Ovary (tissue), 9 donors: ENCODE results near the gene TIMM17B. TPM values are rescaled to one million over a fixed set of nuclear protein-coding genes. Genes with fewer than 3 reads are reported as not detected.

Source experiments
- DNase-seq, 5 donors: peaks; one replicate each; pipeline ENCODE4 v3.0.0-alpha.2; 2019 to 2020
- H3K27ac ChIP-seq, 2 donors: fragments of 200-600 bp; one replicate each; pipeline versions ENCODE4 v1.5.1 to v1.8.0; 2019 to 2022
- H3K27me3 ChIP-seq: fragments of 200-600 bp; one replicate; pipeline ENCODE4 v1.8.0; 2022
- H3K36me3 ChIP-seq: fragments of 200-600 bp; sonication (generic); one replicate; pipeline ENCODE4 v1.5.1; 2019
- H3K4me1 ChIP-seq: one replicate; pipeline ENCODE4 v1.8.1; 2013; ENCODE audit warnings: mild to moderate bottlenecking, moderate library complexity; ENCODE audit not compliant: insufficient read depth
- H3K4me3 ChIP-seq: fragments of 200-600 bp; sonication (generic); one replicate; pipeline ENCODE4 v1.5.1; 2017
- H3K9me3 ChIP-seq, 2 donors: fragments of 200-600 bp in 1 of 2; sonication (generic) in 1 of 2; one replicate each; pipeline versions ENCODE4 v1.5.1 to v1.8.1; 2013 to 2019; ENCODE audit warnings: mild to moderate bottlenecking in 1 of 2, moderate library complexity in 1 of 2
- EP300 ChIP-seq: sonication (generic); formaldehyde crosslinking; IDR thresholded peaks from one replicate; pipeline ENCODE4 v1.6.1; 2017; ENCODE audit warnings: antibody characterized with exemption
- POLR2A ChIP-seq: fragments of 450-650 bp; IDR thresholded peaks from one replicate; pipeline ENCODE4 v1.6.1; 2017; ENCODE audit warnings: antibody characterized with exemption, mild to moderate bottlenecking, moderate library complexity
- WGBS, 3 donors: extraction: QIAGEN DNeasy Blood & Tissue Kit in 1 of 3; methylation state at CpG; one replicate each; pipeline versions ENCODE4 v1.1.5 to v1.1.7; 2013 to 2017; 5-methylcytosine and 5-hydroxymethylcytosine counted together
- intact Hi-C, 4 donors: fragments of 100-400 bp; cut with DNase I; formaldehyde crosslinking; loops; one replicate each; pipeline versions ENCODE4 v1.11.0 to v1.15.1; 2022 to 2023
- polyA plus RNA-seq, 2 donors: library from polyadenylated mRNA; stranded (reverse); fragments of 200-250 nt in 1 of 2; fragments of 350-450 nt in 1 of 2; fragmentation: Illumina TruSeq in 1 of 2; extraction: RNeasy Lipid Tissue Mini Kit (QIAGEN cat#74804) in 1 of 2; gene quantifications; one replicate each; pipeline ENCODE4 v1.2.3, GENCODE V29; 2013 to 2014
- total RNA-seq, 7 donors: library from RNA; depleted of rRNA in 2 of 7; stranded (reverse); fragments of >200 nt in 2 of 7; fragmentation: NEBNext Ultra II Directional in 3 of 7; extraction: Animal tissue kit (Norgen Biotek cat#: 25700) in 3 of 7; gene quantifications; one replicate each; pipeline versions ENCODE4 v1.1.0 to v1.2.4, GENCODE V29; 2016 to 2023
- TF ChIP-seq, protein P1 (sequence below), 3 donors: fragments of 450-650 bp in 2 of 3; fragments of 200-600 bp in 1 of 3; IDR thresholded peaks; one replicate each; pipeline versions ENCODE4 v1.5.1 to v1.8.0; 2016 to 2022; ENCODE audit warnings: antibody characterized with exemption in 3 of 3, mild to moderate bottlenecking in 1 of 3
- donor health status: DM: no; HTN: no; CAD: no; lungs with moderate emphysema.
- donor health status: DM: no; HTN: no; CAD: no.
- donor health status: Bipolar disorder and iron deficiency.
- donor health status: DM: yes; HTN: yes; CAD: no.
- donor health status: DM: no; HTN: no; CAD: no.
- donor health status: DM: yes; HTN: yes; CAD: no.

The TIMM17B gene
- total and polyA plus RNA-seq, 9 donors, result 7.2 to 43.9 (median 32.8) TPM

DNA sequence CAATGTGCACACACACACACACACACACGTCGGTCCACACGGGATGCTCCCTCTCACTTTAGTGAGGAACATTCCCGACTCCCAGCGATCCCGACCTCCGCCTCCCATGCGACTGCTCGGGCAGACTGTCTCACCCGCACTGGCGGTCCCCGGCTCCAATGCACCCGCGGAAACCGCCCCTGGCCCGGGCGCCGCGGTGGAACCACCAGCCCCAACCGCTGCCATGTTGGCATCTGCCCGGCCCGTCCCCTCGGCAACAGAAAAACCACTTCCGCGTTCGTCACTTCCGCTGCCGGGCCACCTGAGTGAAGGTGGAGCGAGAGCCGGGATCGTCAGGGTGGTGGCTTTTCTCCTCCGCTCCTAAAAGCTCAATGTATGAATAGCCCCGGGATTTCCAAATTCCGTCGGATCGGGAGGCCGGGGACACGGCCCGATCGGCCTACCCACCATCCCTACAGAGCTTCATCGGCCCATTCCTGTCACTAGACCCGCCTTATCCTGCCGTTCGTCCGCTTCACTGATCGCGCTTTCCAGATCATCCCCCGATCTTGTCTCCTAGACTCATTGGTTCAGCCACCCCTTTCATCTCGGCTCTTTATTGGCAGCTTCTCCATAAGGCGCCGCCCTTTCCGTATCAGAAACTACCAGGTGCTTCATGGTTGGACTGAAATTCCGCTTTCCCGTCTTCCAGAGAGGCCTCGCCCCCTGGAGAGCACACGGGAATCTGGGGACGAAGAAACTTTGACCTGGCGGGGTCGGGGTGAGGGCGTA is 14.0 kb upstream of the TIMM17B start, which contains the start of gene SLC35A2:
Gene SLC35A2, minus strand, starts transcription at position 235 of the 771 bp plus-strand sequence. Its CDS starts 10 bp downstream, at position 225.
- Histone ChIP-seq H3K27ac (no peak within 1 kb of the TSS), H3K4me3 (peak within 1 kb of the TSS; percentile 54), H3K27me3 (no peaks in the 10 kb centered on the region), H3K4me1 (peaks cover 2% of the 10 kb centered on the region), H3K9me3 (no peaks in the 10 kb centered on the region), H3K36me3 (no peaks in the 10 kb centered on the region)
- DNase-seq, result peak; percentile 78 to 85 (median 81)
- TF ChIP-seq, protein P1, sequence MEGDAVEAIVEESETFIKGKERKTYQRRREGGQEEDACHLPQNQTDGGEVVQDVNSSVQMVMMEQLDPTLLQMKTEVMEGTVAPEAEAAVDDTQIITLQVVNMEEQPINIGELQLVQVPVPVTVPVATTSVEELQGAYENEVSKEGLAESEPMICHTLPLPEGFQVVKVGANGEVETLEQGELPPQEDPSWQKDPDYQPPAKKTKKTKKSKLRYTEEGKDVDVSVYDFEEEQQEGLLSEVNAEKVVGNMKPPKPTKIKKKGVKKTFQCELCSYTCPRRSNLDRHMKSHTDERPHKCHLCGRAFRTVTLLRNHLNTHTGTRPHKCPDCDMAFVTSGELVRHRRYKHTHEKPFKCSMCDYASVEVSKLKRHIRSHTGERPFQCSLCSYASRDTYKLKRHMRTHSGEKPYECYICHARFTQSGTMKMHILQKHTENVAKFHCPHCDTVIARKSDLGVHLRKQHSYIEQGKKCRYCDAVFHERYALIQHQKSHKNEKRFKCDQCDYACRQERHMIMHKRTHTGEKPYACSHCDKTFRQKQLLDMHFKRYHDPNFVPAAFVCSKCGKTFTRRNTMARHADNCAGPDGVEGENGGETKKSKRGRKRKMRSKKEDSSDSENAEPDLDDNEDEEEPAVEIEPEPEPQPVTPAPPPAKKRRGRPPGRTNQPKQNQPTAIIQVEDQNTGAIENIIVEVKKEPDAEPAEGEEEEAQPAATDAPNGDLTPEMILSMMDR (IDR thresholded peaks at IDR 0.05), result no peak
- TF ChIP-seq POLR2A, result peak; percentile 51
- intact Hi-C loops, result loop anchor here in 1 of 4 donors (5.0 kb wide), 1 partner anchor 256 kb away; no protein-coding TSS in a partner anchor
- 28 to 37% (median 34%) methylated on average over 60 of the region's 60 CpGs for WGBS, 3 donors

- no peak for DNase-seq
- H3K27me3 ChIP-seq, result no peaks in the 10 kb centered on the region
- no peaks in the 10 kb centered on the region for H3K9me3 ChIP-seq
- peak overlapping the region; percentile 54 for H3K4me3 ChIP-seq
- TF ChIP-seq POLR2A, result no peak
- TF ChIP-seq EP300, result no peak
- TF ChIP-seq, protein P1 (IDR thresholded peaks at IDR 0.05), result no peak
- peaks cover 2% of the 10 kb centered on the region for H3K4me1 ChIP-seq
- 24 to 26% (median 25%) methylated on average over 12 of the region's 12 CpGs for WGBS, 3 donors
- no peaks in the 10 kb centered on the region for H3K36me3 ChIP-seq
- intact Hi-C loops, result loop anchor here in 1 of 4 donors (5.0 kb wide), 1 partner anchor 256 kb away; no protein-coding TSS in a partner anchor
- H3K27ac ChIP-seq, result no peak overlapping the region
Observed at GRCh38 chrX:48910926-48911411, 13.4 kb upstream of the TIMM17B start.

GRCh38 chrX:48909703-48910294 is 12.2 kb upstream of the TIMM17B start:
- Histone ChIP-seq H3K4me3 (no peak overlapping the region), H3K9me3 (no peaks in the 10 kb centered on the region), H3K27ac (no peak overlapping the region), H3K27me3 (no peaks in the 10 kb centered on the region), H3K36me3 (no peaks in the 10 kb centered on the region), H3K4me1 (peaks cover 2% of the 10 kb centered on the region)
- no peak for DNase-seq
- intact Hi-C loops, result loop anchor here in 1 of 4 donors (5.0 kb wide), 1 partner anchor 258 kb away; no protein-coding TSS in a partner anchor
- TF ChIP-seq POLR2A (no peak), EP300 (no peak)
- TF ChIP-seq, protein P1 (IDR thresholded peaks at IDR 0.05), result no peak
- 87 to 90% (median 88%) methylated on average over 17 of the region's 17 CpGs for WGBS, 3 donors

- TF ChIP-seq POLR2A (no peak), EP300 (no peak)
- TF ChIP-seq, protein P1 (IDR thresholded peaks at IDR 0.05), result no peak
- H3K27me3 ChIP-seq, result no peaks in the 10 kb centered on the region
- H3K27ac ChIP-seq, result no peak overlapping the region
- intact Hi-C loops, result no loop called here
- H3K4me1 ChIP-seq, result peaks cover 2% of the 10 kb centered on the region
- no peak for DNase-seq
- H3K9me3 ChIP-seq, result no peaks in the 10 kb centered on the region
- H3K36me3 ChIP-seq, result no peaks in the 10 kb centered on the region
- WGBS, 3 donors, result 48 to 60% (median 56%) methylated on average over 1 of the region's 1 CpG
- no peak overlapping the region for H3K4me3 ChIP-seq
Observed at GRCh38 chrX:48908600-48908999, 11.0 kb upstream of the TIMM17B start.
